Activated T-helper 1 cell treated with anti-CD3 and anti-CD28 coated beads, Interleukin-12 subunit alpha, Interleukin-12 subunit beta, Interleukin-2, Interleukin-4 antibody, amounts not matched to agents 30 ng/mL and 10 ng/mL and 1 ng/mL, durations not matched to agents 14 hours and 24 hours and 36 hours (primary cell): ENCODE measurements around the gene RALGAPB. TPM values are rescaled to one million over a fixed set of nuclear protein-coding genes. Genes with fewer than 3 reads are reported as not detected.
"Not testable (repeated sequence)": the region's sequence is repeated elsewhere in the genome, so short reads cannot be mapped to it uniquely, and the experiment has no call there.

Source experiments
- DNase-seq: peaks from one replicate; pipeline ENCODE4 v3.0.0; 2021; ENCODE audit warnings: low spot score
- H3K27ac Mint-ChIP-seq: one replicate; pipeline ENCODE4 v1.8.0; 2021; ENCODE audit warnings: mild to moderate bottlenecking, mixed read lengths
- H3K27me3 Mint-ChIP-seq: one replicate; pipeline ENCODE4 v1.8.0; 2022; ENCODE audit warnings: mild to moderate bottlenecking, moderate library complexity, mixed read lengths; ENCODE audit not compliant: insufficient read depth
- H3K36me3 Mint-ChIP-seq: one replicate; pipeline ENCODE4 v1.8.0; 2021; ENCODE audit warnings: low read depth, mixed read lengths
- H3K4me1 Mint-ChIP-seq: one replicate; pipeline ENCODE4 v1.8.0; 2021; ENCODE audit warnings: low read depth, mixed read lengths
- H3K4me3 Mint-ChIP-seq: one replicate; pipeline ENCODE4 v1.8.0; 2021; ENCODE audit warnings: mild to moderate bottlenecking, moderate library complexity, mixed read lengths
- H3K9me3 Mint-ChIP-seq: one replicate; pipeline ENCODE4 v1.8.0; 2021; ENCODE audit warnings: mixed read lengths
- intact Hi-C: fragments of 100-400 bp; cut with micrococcal nuclease; formaldehyde crosslinking; loops from one replicate; pipeline ENCODE4 v1.15.1; 2024
- total RNA-seq: library from RNA; stranded (reverse); gene quantifications from 2 replicates; pipeline ENCODE4 v1.2.3, GENCODE V29; 2022

Gene RALGAPB
- total RNA-seq, 1 donor from 2014 or later = 32.4 TPM

DNA sequence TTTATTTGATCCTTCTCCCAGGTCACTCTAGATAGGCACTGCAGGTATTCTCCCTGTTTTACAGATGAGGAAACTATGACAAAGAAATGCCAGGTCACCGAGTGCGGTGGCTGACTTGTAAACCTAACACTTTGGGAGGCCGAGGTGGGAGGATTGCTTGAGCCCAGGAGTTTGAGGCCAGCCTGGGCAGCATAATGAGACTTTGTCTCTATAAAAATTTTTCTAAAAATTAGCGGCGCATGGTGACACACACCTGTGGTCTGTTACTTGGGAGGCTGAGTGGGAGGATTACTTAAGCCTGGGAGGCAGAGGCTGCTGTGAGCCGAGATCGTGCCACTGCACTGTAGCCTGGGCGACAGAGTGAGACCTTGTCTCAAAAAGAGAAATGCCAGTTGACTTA lies 5.1 kb downstream of the RALGAPB start:
- intact Hi-C loops = no loop called here
- H3K27me3 Mint-ChIP-seq = no peaks in the 10 kb centered on the region

DNA sequence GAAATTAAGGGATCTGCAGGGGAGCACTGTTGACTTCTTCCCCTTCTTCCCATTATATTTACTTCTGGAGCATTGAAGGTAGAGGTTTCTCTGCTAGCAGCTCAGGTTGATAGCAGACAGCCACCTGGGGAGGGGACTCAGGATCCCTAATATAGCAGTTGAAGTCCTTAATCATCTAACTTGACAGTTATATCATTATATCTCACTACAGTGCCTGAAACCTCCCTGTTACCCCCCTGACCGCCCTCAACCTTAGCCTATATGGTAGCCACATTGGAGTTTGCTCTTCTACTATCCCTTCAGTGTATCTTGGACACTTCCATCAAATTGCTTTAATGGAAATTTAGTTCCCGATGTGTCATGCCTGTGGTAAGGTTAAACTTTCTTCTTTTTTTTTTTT lies 7.0 kb downstream of the RALGAPB start:
- H3K4me3 Mint-ChIP-seq = no peak overlapping the region

More for the DNA sequence above, 5.1 kb downstream of the RALGAPB start:
- H3K36me3 Mint-ChIP-seq = peaks cover 12% of the 10 kb centered on the region
- no peak overlapping the region for H3K27ac Mint-ChIP-seq
- H3K4me3 Mint-ChIP-seq = no peak overlapping the region
- H3K9me3 Mint-ChIP-seq = no peaks in the 10 kb centered on the region
- H3K4me1 Mint-ChIP-seq = peaks cover 36% of the 10 kb centered on the region
- no peak for DNase-seq

DNA sequence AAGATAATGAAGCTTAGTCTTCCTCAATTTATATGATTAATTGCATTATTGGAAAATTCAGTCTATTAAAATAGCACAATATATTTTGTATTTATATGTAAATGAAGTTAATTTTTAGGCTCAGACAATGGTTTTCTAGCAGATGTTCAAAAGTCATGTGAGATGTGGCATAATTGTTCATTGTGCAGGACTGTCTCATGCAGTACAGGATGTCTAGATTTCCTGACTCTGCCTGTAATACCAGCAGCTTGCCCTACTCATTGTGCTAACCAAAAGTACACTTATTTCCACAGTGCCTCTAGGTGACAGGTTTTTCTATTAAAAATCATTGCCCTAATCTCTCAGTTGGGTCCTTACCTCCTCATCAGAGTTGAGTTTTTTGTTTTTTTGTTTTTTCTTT lies 12.4 kb downstream of the RALGAPB start:
- Mint-ChIP-seq H3K4me3 (no peak overlapping the region), H3K9me3 (no peaks in the 10 kb centered on the region), H3K27ac (no peak overlapping the region), H3K36me3 (peaks cover 19% of the 10 kb centered on the region), H3K27me3 (no peaks in the 10 kb centered on the region), H3K4me1 (peaks cover under 1% of the 10 kb centered on the region)
- no peak for DNase-seq
- intact Hi-C loops = no loop called here

More for the DNA sequence above, 7.0 kb downstream of the RALGAPB start:
- H3K27me3 Mint-ChIP-seq = no peaks in the 10 kb centered on the region
- H3K4me1 Mint-ChIP-seq = peaks cover 28% of the 10 kb centered on the region
- H3K9me3 Mint-ChIP-seq = no peaks in the 10 kb centered on the region
- H3K27ac Mint-ChIP-seq = no peak overlapping the region
- intact Hi-C loops = no loop called here
- H3K36me3 Mint-ChIP-seq = peaks cover 9% of the 10 kb centered on the region
- DNase-seq = no peak

GRCh38 chr20:38489181-38489580 lies 16.5 kb downstream of the RALGAPB start:
- no peaks in the 10 kb centered on the region for H3K27me3 Mint-ChIP-seq
- H3K9me3 Mint-ChIP-seq = no peaks in the 10 kb centered on the region
- H3K4me3 Mint-ChIP-seq = no peak overlapping the region
- no peak for DNase-seq
- H3K4me1 Mint-ChIP-seq = no peaks in the 10 kb centered on the region
- no peak overlapping the region for H3K27ac Mint-ChIP-seq
- intact Hi-C loops = no loop called here
- peaks cover 32% of the 10 kb centered on the region for H3K36me3 Mint-ChIP-seq

DNA sequence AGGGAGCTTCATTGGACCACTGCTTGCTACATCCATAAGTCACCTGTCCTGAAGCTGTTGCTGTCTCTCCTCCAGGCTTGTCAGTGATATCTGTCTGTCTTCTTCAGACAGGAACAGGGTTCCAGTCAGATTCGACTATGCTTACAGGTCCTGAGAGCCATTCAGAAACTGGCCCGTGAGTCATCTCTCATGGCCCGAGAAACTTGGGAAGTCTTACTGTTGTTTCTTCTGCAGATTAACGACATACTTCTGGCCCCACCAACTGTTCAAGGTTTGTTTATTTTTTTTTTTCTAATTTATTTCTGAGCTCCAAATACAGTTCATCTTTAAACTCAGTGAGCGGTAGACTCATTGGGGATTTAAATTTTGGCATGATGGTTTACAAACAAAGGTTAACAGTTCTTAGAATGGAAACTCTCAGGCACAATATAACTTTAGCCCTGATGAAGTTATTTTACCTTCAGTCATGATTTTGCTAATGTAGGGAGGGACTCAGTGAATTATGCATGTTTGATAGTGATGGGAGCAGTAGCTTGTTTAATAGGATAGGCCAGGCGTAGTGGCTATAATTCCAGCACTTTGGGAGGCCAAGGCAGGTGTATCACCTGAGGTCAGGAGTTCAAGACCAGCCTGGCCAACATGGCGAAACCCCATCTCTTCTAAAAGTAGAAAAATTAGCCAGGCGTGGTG lies 24.7 kb downstream of the RALGAPB start:
- no peak overlapping the region for H3K27ac Mint-ChIP-seq
- H3K4me3 Mint-ChIP-seq = no peak overlapping the region
- peaks cover 39% of the 10 kb centered on the region for H3K36me3 Mint-ChIP-seq
- H3K9me3 Mint-ChIP-seq = no peaks in the 10 kb centered on the region
- H3K27me3 Mint-ChIP-seq = no peaks in the 10 kb centered on the region
- H3K4me1 Mint-ChIP-seq = peaks cover 4% of the 10 kb centered on the region
- intact Hi-C loops = no loop called here
- DNase-seq = no peak

GRCh38 chr20:38498909-38499308 lies 26.3 kb downstream of the RALGAPB start:
- H3K4me3 Mint-ChIP-seq = no peak overlapping the region
- intact Hi-C loops = no loop called here
- H3K9me3 Mint-ChIP-seq = no peaks in the 10 kb centered on the region
- H3K27ac Mint-ChIP-seq = no peak overlapping the region
- no peaks in the 10 kb centered on the region for H3K27me3 Mint-ChIP-seq
- H3K4me1 Mint-ChIP-seq = peaks cover 4% of the 10 kb centered on the region
- peaks cover 40% of the 10 kb centered on the region for H3K36me3 Mint-ChIP-seq
- no peak for DNase-seq

DNA sequence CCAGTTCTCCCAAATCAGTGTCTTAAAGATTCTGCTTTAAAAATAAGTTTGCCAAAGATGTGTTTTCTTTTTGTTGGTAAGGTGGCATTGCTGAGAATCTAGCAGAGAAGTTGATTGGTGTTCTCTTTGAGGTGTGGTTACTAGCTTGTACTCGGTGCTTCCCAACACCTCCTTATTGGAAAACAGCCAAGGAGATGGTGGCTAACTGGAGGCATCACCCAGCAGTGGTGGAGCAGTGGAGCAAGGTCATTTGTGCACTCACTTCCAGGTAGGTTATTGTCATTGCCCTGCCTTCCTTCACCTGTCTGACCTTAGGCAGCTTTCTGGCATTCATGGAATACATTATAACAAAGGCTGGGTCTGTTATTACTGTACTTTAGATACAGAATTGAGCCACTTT lies 26.7 kb downstream of the RALGAPB start:
- H3K36me3 Mint-ChIP-seq = peaks cover 42% of the 10 kb centered on the region
- H3K4me1 Mint-ChIP-seq = peaks cover 4% of the 10 kb centered on the region
- DNase-seq = no peak
- intact Hi-C loops = no loop called here
- H3K27me3 Mint-ChIP-seq = no peaks in the 10 kb centered on the region
- no peak overlapping the region for H3K4me3 Mint-ChIP-seq
- H3K9me3 Mint-ChIP-seq = peaks cover 2% of the 10 kb centered on the region
- no peak overlapping the region for H3K27ac Mint-ChIP-seq

DNA sequence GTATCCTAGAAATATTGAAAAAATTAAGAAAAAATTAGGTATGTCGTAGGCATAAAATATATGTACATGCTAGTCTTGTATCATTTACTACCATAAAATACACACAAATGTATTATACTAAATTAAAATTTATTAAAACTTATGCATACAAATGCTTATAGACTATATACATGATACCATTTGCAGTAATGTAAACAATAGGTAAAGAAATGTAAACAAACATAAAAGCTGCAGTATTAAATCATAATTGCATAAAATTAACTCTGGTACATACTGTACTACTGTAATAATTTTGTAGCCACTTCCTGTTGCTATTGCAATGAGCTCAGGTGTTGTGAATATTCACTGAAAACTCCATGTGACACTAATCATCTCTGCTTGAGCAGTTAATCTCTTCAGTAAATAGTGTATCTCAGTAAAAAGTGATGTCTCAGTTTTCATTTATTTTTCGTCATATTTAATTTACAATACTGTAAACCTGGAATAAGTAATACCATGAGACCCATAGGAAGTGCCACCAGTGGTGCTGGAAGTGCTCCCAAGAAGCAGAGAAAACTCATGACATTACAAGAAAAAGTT lies 29.3 kb downstream of the RALGAPB start:
- Mint-ChIP-seq H3K4me1 (no peaks in the 10 kb centered on the region), H3K9me3 (peaks cover 6% of the 10 kb centered on the region), H3K27me3 (no peaks in the 10 kb centered on the region), H3K27ac (no peak overlapping the region), H3K4me3 (no peak overlapping the region), H3K36me3 (peaks cover 42% of the 10 kb centered on the region)
- intact Hi-C loops = no loop called here
- DNase-seq = no peak

GRCh38 chr20:38504368-38505090 lies 31.9 kb downstream of the RALGAPB start:
- H3K4me3 Mint-ChIP-seq = no peak overlapping the region
- intact Hi-C loops = no loop called here
- H3K36me3 Mint-ChIP-seq = peaks cover 32% of the 10 kb centered on the region
- DNase-seq = no peak
- no peak overlapping the region for H3K27ac Mint-ChIP-seq
- no peaks in the 10 kb centered on the region for H3K27me3 Mint-ChIP-seq
- H3K9me3 Mint-ChIP-seq = peaks cover 6% of the 10 kb centered on the region
- H3K4me1 Mint-ChIP-seq = no peaks in the 10 kb centered on the region

DNA sequence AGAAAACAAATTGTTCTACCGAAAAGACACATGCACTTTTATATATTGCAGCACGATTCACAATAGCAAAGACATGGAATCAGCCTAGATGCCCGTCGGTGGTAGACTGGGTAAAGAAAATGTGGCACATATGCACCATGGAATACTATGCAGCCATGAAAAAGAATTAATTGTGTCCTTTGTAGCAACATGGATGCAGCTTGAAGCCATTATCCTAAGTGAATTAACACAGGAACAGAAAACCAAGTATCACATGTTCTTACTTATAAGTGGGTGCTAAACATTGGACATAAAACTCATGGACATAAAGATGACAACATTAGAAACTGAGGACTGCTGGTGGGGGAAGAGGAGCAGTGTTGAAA lies 32.4 kb downstream of the RALGAPB start:
- intact Hi-C loops = no loop called here
- Mint-ChIP-seq H3K9me3 (peaks cover 6% of the 10 kb centered on the region), H3K27me3 (no peaks in the 10 kb centered on the region), H3K36me3 (peaks cover 36% of the 10 kb centered on the region), H3K4me1 (no peaks in the 10 kb centered on the region), H3K27ac (no peak overlapping the region), H3K4me3 (no peak overlapping the region)
- DNase-seq = no peak

DNA sequence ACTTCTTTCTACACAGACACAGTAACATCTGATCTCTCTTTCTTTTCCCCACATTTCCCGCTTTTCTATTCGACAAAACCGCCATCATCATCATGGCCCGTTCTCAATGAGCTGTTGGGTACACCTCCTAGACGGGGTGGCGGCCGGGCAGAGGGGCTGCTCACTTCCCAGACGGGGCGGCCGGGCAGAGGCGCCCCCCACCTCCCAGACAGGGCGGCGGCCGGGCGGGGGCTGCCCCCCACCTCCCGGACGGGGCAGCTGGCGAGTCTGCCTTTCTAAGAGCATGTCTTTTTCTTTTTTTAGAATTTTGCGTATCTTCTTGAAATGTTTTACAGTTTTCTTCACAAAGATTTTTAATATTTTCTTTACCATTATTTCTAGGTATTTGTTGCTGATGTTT lies 39.1 kb downstream of the RALGAPB start:
- H3K9me3 Mint-ChIP-seq, H3K4me3 Mint-ChIP-seq, DNase-seq, intact Hi-C loops, H3K4me1 Mint-ChIP-seq, H3K27ac Mint-ChIP-seq, H3K27me3 Mint-ChIP-seq: not testable (repeated sequence)
- peaks cover 23% of the 10 kb centered on the region for H3K36me3 Mint-ChIP-seq

GRCh38 chr20:38514185-38514584 lies 41.5 kb downstream of the RALGAPB start:
- no peak overlapping the region for H3K27ac Mint-ChIP-seq
- DNase-seq = no peak
- no peaks in the 10 kb centered on the region for H3K9me3 Mint-ChIP-seq
- H3K4me3 Mint-ChIP-seq = no peak overlapping the region
- intact Hi-C loops = no loop called here
- H3K27me3 Mint-ChIP-seq = no peaks in the 10 kb centered on the region
- no peaks in the 10 kb centered on the region for H3K4me1 Mint-ChIP-seq
- H3K36me3 Mint-ChIP-seq = peaks cover 30% of the 10 kb centered on the region

DNA sequence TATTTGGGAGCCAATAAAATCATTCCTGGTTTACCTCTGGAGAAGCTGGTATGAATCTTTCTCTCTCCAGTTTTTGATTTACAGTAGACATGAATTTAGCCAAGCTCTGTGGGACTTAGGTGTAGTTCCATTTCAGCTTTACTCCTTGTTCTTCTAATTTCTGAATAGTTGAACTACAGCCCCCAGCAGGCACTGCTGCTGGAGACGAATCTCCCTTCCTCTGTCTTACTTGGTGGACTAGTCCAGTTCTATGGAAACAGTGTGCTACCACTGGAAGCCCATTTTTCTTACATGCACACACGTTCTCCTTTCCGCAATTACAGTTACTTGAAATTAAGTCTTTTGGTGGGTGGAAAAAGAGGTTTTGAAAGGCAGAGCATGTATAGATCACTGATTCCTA lies 42.3 kb downstream of the RALGAPB start:
- intact Hi-C loops = no loop called here
- Mint-ChIP-seq H3K9me3 (no peaks in the 10 kb centered on the region), H3K36me3 (peaks cover 25% of the 10 kb centered on the region), H3K27me3 (no peaks in the 10 kb centered on the region), H3K27ac (no peak overlapping the region), H3K4me3 (no peak overlapping the region), H3K4me1 (no peaks in the 10 kb centered on the region)
- no peak for DNase-seq
